Measurements from ENCODE around the gene JPH4. TPM values are rescaled to one million over a fixed set of nuclear protein-coding genes. Genes with fewer than 3 reads are reported as not detected.
A peak's percentile ranks its signal among the peaks of the same experiment; 100 is the strongest.

The JPH4 gene
- total and polyA plus RNA-seq, 5 experiments from 2014 or later, result 0.07 to 0.29 TPM; not detected in 3

GRCh38 chr14:23523229-23524016 is 55.2 kb downstream of the JPH4 start:
- POLR2A ChIA-PET, result no interaction called here
- Mint-ChIP-seq H3K27me3 (no peaks in the 10 kb centered on the region), H3K9me3 (no peaks in the 10 kb centered on the region), H3K27ac (no peak overlapping the region), H3K36me3 (peaks cover 0 to 4% (median 2%) of the 10 kb centered on the region in 3 donors), H3K4me3 (no peak overlapping the region), H3K4me1 (peaks cover 0 to 4% (median 0%) of the 10 kb centered on the region in 4 donors)
- DNase-seq, result no peak
- no peak for ATAC-seq

- Mint-ChIP-seq H3K27ac (no peak overlapping the region), H3K27me3 (no peaks in the 10 kb centered on the region)
- POLR2A ChIA-PET, result no interaction called here
These were observed 55.9 kb downstream of the JPH4 start for GRCh38 chr14:23522643-23523198.

GRCh38 chr14:23521785-23522640 is 56.6 kb downstream of the JPH4 start:
- no peak for ATAC-seq
- H3K27me3 Mint-ChIP-seq, result no peaks in the 10 kb centered on the region

More at GRCh38 chr14:23522643-23523198, 55.9 kb downstream of the JPH4 start:
- Mint-ChIP-seq H3K36me3 (peaks cover 0 to 4% (median 2%) of the 10 kb centered on the region in 3 donors), H3K4me3 (no peak overlapping the region), H3K9me3 (no peaks in the 10 kb centered on the region), H3K4me1 (peaks cover 0 to 2% (median 0%) of the 10 kb centered on the region in 4 donors)
- DNase-seq (no peak), ATAC-seq (no peak)

GRCh38 chr14:23520899-23521533 is 57.6 kb downstream of the JPH4 start:
- no peak for ATAC-seq
- H3K4me3 Mint-ChIP-seq, result no peak overlapping the region
- H3K36me3 Mint-ChIP-seq, result peaks cover 0 to 4% (median 2%) of the 10 kb centered on the region in 3 donors
- POLR2A ChIA-PET, result no interaction called here
- DNase-seq, result no peak
- H3K27me3 Mint-ChIP-seq, result no peaks in the 10 kb centered on the region
- no peaks in the 10 kb centered on the region for H3K9me3 Mint-ChIP-seq
- no peaks in the 10 kb centered on the region for H3K4me1 Mint-ChIP-seq
- H3K27ac Mint-ChIP-seq, result peak overlapping the region in 2 of 10 donors; percentile 3 to 82

More at GRCh38 chr14:23521785-23522640, 56.6 kb downstream of the JPH4 start:
- no peak for DNase-seq
- Mint-ChIP-seq H3K4me1 (peaks cover 0 to 2% (median 0%) of the 10 kb centered on the region in 4 donors), H3K9me3 (no peaks in the 10 kb centered on the region), H3K27ac (no peak overlapping the region), H3K36me3 (peaks cover 0 to 4% (median 2%) of the 10 kb centered on the region in 3 donors), H3K4me3 (no peak overlapping the region)
- POLR2A ChIA-PET, result no interaction called here

- DNase-seq, result no peak
- no peaks in the 10 kb centered on the region for H3K27me3 Mint-ChIP-seq
- no peak for ATAC-seq
- H3K27ac Mint-ChIP-seq, result no peak overlapping the region
- peaks cover under 1 to 5% (median 2%) of the 10 kb centered on the region in 4 donors for H3K4me1 Mint-ChIP-seq
- POLR2A ChIA-PET, result no interaction called here
- H3K4me3 Mint-ChIP-seq, result no peak overlapping the region
- H3K9me3 Mint-ChIP-seq, result no peaks in the 10 kb centered on the region
- H3K36me3 Mint-ChIP-seq, result peaks cover 0 to 4% (median 2%) of the 10 kb centered on the region in 3 donors
These were observed 59.9 kb downstream of the JPH4 start for GRCh38 chr14:23518709-23519108.

Other genes starting within 250 kb of the JPH4 start
- gene SLC22A17, start 225.9 kb downstream of the JPH4 start, total RNA-seq, result 10 to 100 TPM; 20.8 to 22.6 TPM
- gene SLC22A17, start 225.9 kb downstream of the JPH4 start, polyA plus RNA-seq, result 1 to 10 TPM; 3.9 to 9.6 (median 5.5) TPM
- gene EFS, start 213.6 kb downstream of the JPH4 start, total RNA-seq, result not detected
- not detected for gene EFS, start 213.6 kb downstream of the JPH4 start, polyA plus RNA-seq
- not detected for gene IL25, start 206.0 kb downstream of the JPH4 start, total RNA-seq
- gene IL25, start 206.0 kb downstream of the JPH4 start, polyA plus RNA-seq, result not detected
- gene CMTM5, start 201.7 kb downstream of the JPH4 start, total RNA-seq, result not detected
- gene CMTM5, start 201.7 kb downstream of the JPH4 start, polyA plus RNA-seq, result not detected
- gene MYH6, start 170.5 kb downstream of the JPH4 start, total RNA-seq, result not detected
- not detected for gene MYH6, start 170.5 kb downstream of the JPH4 start, polyA plus RNA-seq
- not detected for gene MYH7, start 143.1 kb downstream of the JPH4 start, total RNA-seq
- gene MYH7, start 143.1 kb downstream of the JPH4 start, polyA plus RNA-seq, result not detected
- 10 to 100 TPM; 83.7 to 86.6 TPM for gene NGDN, start 109.1 kb downstream of the JPH4 start, total RNA-seq
- 10 to 100 TPM; 64.0 to 84.8 (median 68.4) TPM for gene NGDN, start 109.1 kb downstream of the JPH4 start, polyA plus RNA-seq
- gene ZFHX2, start 27.0 kb downstream of the JPH4 start, total RNA-seq, result 1 to 10 TPM in 1 of 2 experiments, under 1 TPM in 1; 0.62 to 1.0 TPM
- gene ZFHX2, start 27.0 kb downstream of the JPH4 start, polyA plus RNA-seq, result under 1 TPM; 0.02 to 0.23 (median 0.03) TPM
- gene THTPA, start 22.5 kb downstream of the JPH4 start, total RNA-seq, result 10 to 100 TPM; 28.5 to 29.4 TPM
- 10 to 100 TPM; 14.9 to 15.6 (median 14.9) TPM for gene THTPA, start 22.5 kb downstream of the JPH4 start, polyA plus RNA-seq
- gene AP1G2, start 11.0 kb downstream of the JPH4 start, total RNA-seq, result 100 to 1,000 TPM; 483 to 529 TPM
- 10 to 100 TPM; 67.8 to 91.4 (median 68.4) TPM for gene AP1G2, start 11.0 kb downstream of the JPH4 start, polyA plus RNA-seq
- not detected for gene DHRS2, start 57.6 kb upstream of the JPH4 start, total RNA-seq
- not detected for gene DHRS2, start 57.6 kb upstream of the JPH4 start, polyA plus RNA-seq

All from naive thymus-derived CD8-positive, alpha-beta T cell (primary cell).